Osteocyte (in vitro differentiated cells): ENCODE measurements around the gene GJA4. TPM values are rescaled to one million over a fixed set of nuclear protein-coding genes. Genes with fewer than 3 reads are reported as not detected.

Source experiments
- DNase-seq: peaks from one replicate; pipeline ENCODE4 v3.0.0; 2021; ENCODE audit warnings: mixed read lengths; ENCODE audit not compliant: unreplicated experiment; ENCODE audit errors: extremely low spot score
- H3K27ac Mint-ChIP-seq: one replicate; pipeline ENCODE4 v1.8.0; 2021; ENCODE audit warnings: mild to moderate bottlenecking, mixed read lengths; ENCODE audit not compliant: unreplicated experiment
- H3K27me3 Mint-ChIP-seq: one replicate; pipeline ENCODE4 v1.8.0; 2021; ENCODE audit warnings: mixed read lengths; ENCODE audit not compliant: unreplicated experiment
- H3K36me3 Mint-ChIP-seq: one replicate; pipeline ENCODE4 v1.8.0; 2021; ENCODE audit warnings: mixed read lengths; ENCODE audit not compliant: unreplicated experiment
- H3K4me1 Mint-ChIP-seq: one replicate; pipeline ENCODE4 v1.8.0; 2021; ENCODE audit warnings: mixed read lengths; ENCODE audit not compliant: unreplicated experiment
- H3K4me3 Mint-ChIP-seq: one replicate; pipeline ENCODE4 v1.8.0; 2021; ENCODE audit warnings: mild to moderate bottlenecking, moderate library complexity, mixed read lengths; ENCODE audit not compliant: unreplicated experiment
- H3K9me3 Mint-ChIP-seq: one replicate; pipeline ENCODE4 v1.8.0; 2021; ENCODE audit warnings: mixed read lengths; ENCODE audit not compliant: unreplicated experiment
- long read RNA-seq: library from polyadenylated mRNA; unstranded; transcript quantifications from one replicate; pipeline ENCODE4 v2.0.0, GENCODE V29; 2021
- total RNA-seq: library from RNA; stranded (reverse); gene quantifications from 2 replicates; pipeline ENCODE4 v1.2.1, GENCODE V29; 2021
- TF ChIP-seq, protein P1 (sequence below): fragments of 200-600 bp; sonication (generic); IDR thresholded peaks from 2 replicates; pipeline ENCODE4 v1.5.0; 2021; ENCODE audit warnings: antibody characterized with exemption, mild to moderate bottlenecking, moderate library complexity

The GJA4 gene
- total RNA-seq = not detected in 2 replicates
- long read RNA-seq = 0 reads

DNA sequence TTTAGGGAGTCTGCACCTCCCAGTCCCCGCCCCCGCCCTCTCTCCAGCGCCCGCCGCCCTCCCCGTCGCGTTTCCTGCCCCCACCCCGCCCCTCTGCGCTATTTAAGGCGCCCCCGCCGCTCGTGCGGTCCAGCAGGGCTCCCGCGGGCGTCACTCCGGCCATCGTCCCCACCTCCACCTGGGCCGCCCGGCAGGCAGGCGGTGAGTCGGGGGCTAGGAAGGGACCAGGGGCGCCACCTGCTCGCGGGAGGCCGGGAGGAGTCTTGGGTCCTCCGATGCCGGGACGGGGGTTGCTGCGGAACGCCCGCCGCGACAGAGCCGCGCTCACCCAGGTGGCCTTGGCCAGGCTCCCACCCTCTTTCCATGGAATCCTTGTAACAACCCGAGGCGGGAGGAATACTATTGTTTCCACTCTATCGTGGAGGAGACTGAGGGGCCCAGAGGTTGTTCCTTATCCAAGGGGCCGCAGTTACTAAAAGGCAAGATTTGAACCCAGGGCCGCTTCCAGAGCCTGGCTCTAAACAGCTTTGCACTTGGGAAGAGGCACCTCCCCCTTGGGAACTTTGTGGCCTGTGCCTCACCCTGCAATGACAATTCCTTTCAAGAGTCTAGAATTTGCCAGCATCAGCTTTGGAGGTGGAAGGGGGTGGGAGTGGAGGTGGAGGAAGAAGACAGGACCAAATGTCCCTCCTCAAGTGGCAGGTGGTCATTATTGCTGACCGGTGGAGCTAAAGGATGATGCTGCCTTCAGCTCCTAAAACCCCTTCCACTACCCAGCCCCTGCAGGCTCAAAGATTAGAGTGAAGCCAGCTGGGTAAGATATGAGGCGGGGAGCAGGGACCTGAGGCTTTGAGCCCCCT, at the start of gene GJA4:
Gene GJA4 (plus strand): TSS at position 132 of the 860 bp plus-strand sequence. CDS start 1,215 bp downstream, outside the sequence.
- TF ChIP-seq, protein P1, sequence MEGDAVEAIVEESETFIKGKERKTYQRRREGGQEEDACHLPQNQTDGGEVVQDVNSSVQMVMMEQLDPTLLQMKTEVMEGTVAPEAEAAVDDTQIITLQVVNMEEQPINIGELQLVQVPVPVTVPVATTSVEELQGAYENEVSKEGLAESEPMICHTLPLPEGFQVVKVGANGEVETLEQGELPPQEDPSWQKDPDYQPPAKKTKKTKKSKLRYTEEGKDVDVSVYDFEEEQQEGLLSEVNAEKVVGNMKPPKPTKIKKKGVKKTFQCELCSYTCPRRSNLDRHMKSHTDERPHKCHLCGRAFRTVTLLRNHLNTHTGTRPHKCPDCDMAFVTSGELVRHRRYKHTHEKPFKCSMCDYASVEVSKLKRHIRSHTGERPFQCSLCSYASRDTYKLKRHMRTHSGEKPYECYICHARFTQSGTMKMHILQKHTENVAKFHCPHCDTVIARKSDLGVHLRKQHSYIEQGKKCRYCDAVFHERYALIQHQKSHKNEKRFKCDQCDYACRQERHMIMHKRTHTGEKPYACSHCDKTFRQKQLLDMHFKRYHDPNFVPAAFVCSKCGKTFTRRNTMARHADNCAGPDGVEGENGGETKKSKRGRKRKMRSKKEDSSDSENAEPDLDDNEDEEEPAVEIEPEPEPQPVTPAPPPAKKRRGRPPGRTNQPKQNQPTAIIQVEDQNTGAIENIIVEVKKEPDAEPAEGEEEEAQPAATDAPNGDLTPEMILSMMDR = no peak
- no peak within 1 kb of the TSS for H3K4me3 Mint-ChIP-seq
- no peak within 1 kb of the TSS for H3K27ac Mint-ChIP-seq
- H3K9me3 Mint-ChIP-seq = no peaks in the 10 kb centered on the region
- no peaks in the 10 kb centered on the region for H3K36me3 Mint-ChIP-seq
- peaks cover 14% of the 10 kb centered on the region for H3K27me3 Mint-ChIP-seq
- peaks cover 2% of the 10 kb centered on the region for H3K4me1 Mint-ChIP-seq
- DNase-seq = no peak

- TF ChIP-seq, protein P1 = peak; percentile 7
- Mint-ChIP-seq H3K9me3 (no peaks in the 10 kb centered on the region), H3K27me3 (peaks cover 15% of the 10 kb centered on the region), H3K4me3 (no peak overlapping the region), H3K36me3 (no peaks in the 10 kb centered on the region), H3K4me1 (peaks cover 4% of the 10 kb centered on the region), H3K27ac (no peak overlapping the region)
- DNase-seq = no peak
Observed at GRCh38 chr1:34743775-34744174, 49.0 kb upstream of the GJA4 start.

DNA sequence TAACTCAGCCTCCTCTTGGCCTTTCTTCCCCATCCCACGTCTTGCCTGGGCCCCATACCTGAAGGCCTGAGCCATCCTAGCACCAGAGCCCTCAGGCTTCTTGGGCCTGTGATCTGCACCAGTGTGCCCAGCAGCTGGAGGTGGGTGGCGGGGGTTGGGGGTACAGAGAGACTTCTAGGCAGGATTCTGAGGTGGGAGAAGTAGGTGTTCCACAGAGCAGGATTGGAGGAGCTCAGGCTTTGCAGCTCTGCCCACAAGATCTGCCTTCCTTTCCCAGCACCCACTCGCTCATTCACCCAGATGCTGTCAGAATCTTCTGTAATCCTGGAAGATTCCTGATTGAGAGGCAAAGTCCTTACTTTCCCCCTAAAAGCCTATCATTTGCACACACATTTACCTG, 47.9 kb upstream of the GJA4 start:
- Mint-ChIP-seq H3K27me3 (peaks cover 15% of the 10 kb centered on the region), H3K4me3 (no peak overlapping the region), H3K4me1 (peaks cover 4% of the 10 kb centered on the region), H3K36me3 (no peaks in the 10 kb centered on the region), H3K27ac (no peak overlapping the region), H3K9me3 (no peaks in the 10 kb centered on the region)
- TF ChIP-seq, protein P1 = no peak
- DNase-seq = no peak

- TF ChIP-seq, protein P1 = no peak
- H3K27ac Mint-ChIP-seq = no peak overlapping the region
- DNase-seq = no peak
- no peaks in the 10 kb centered on the region for H3K4me1 Mint-ChIP-seq
- peaks cover 11% of the 10 kb centered on the region for H3K27me3 Mint-ChIP-seq
- H3K4me3 Mint-ChIP-seq = no peak overlapping the region
- H3K9me3 Mint-ChIP-seq = no peaks in the 10 kb centered on the region
- no peaks in the 10 kb centered on the region for H3K36me3 Mint-ChIP-seq
Observed at GRCh38 chr1:34745666-34746065, 47.1 kb upstream of the GJA4 start.

- peaks cover 11% of the 10 kb centered on the region for H3K27me3 Mint-ChIP-seq
- no peaks in the 10 kb centered on the region for H3K9me3 Mint-ChIP-seq
- H3K27ac Mint-ChIP-seq = no peak overlapping the region
- no peak overlapping the region for H3K4me3 Mint-ChIP-seq
- H3K4me1 Mint-ChIP-seq = no peaks in the 10 kb centered on the region
- no peak for DNase-seq
- TF ChIP-seq, protein P1 = no peak
- H3K36me3 Mint-ChIP-seq = no peaks in the 10 kb centered on the region
Observed at GRCh38 chr1:34746101-34746500, 46.7 kb upstream of the GJA4 start.
